Tibial nerve (tissue), 4 donors: Measurements from ENCODE around the gene TESK2. TPM values are rescaled to one million over a fixed set of nuclear protein-coding genes. Genes with fewer than 3 reads are reported as not detected.

Source experiments
- DNase-seq, 2 donors: peaks; one replicate each; pipeline ENCODE4 v3.0.0-alpha.2; 2019; ENCODE audit warnings: low spot score in 2 of 2
- H3K27ac ChIP-seq, 4 donors: fragments of 200-600 bp; sonication (generic) in 3 of 4; one replicate each; pipeline ENCODE4 v1.5.1; 2017 to 2019; ENCODE audit warnings: mild to moderate bottlenecking in 1 of 4
- H3K27me3 ChIP-seq, 2 donors: fragments of 200-600 bp; sonication (generic) in 1 of 2; one replicate each; pipeline versions ENCODE4 v1.5.1 to v1.6.0; 2017 to 2019
- H3K36me3 ChIP-seq, 3 donors: fragments of 200-600 bp; sonication (generic); one replicate each; pipeline ENCODE4 v1.5.1; 2018 to 2019
- H3K4me1 ChIP-seq, 4 donors: fragments of 200-600 bp; sonication (generic) in 3 of 4; one replicate each; pipeline ENCODE4 v1.5.1; 2017 to 2019
- H3K4me3 ChIP-seq, 4 donors: fragments of 200-600 bp; sonication (generic) in 3 of 4; one replicate each; pipeline ENCODE4 v1.5.1; 2017 to 2019; ENCODE audit warnings: mild to moderate bottlenecking in 1 of 4, moderate library complexity in 1 of 4
- H3K9me3 ChIP-seq, 4 donors: fragments of 200-600 bp; sonication (generic) in 3 of 4; one replicate each; pipeline ENCODE4 v1.5.1; 2017 to 2019
- CTCF ChIP-seq, 5 experiments: fragments of 200-600 bp in 3 of 5; fragments of 450-650 bp in 2 of 5; sonication (generic) in 3 of 5; IDR thresholded peaks; one replicate each; pipeline ENCODE4 v1.5.1; 2016 to 2019; ENCODE audit warnings: antibody characterized with exemption in 5 of 5, mild to moderate bottlenecking in 3 of 5, moderate library complexity in 2 of 5
- EP300 ChIP-seq, 2 donors: sonication (generic); formaldehyde crosslinking; IDR thresholded peaks; one replicate each; pipeline ENCODE4 v1.6.1; 2017; ENCODE audit warnings: antibody characterized with exemption in 2 of 2, mild to moderate bottlenecking in 1 of 2
- POLR2A ChIP-seq, 2 donors: fragments of 450-650 bp; IDR thresholded peaks; one replicate each; pipeline ENCODE4 v1.6.1; 2017; ENCODE audit warnings: antibody characterized with exemption in 2 of 2, mild to moderate bottlenecking in 2 of 2, moderate library complexity in 2 of 2
- WGBS, 2 donors: methylation state at CpG; one replicate each; pipeline ENCODE4 v1.1.5; 2018; 5-methylcytosine and 5-hydroxymethylcytosine counted together
- total RNA-seq, 4 donors: library from RNA; depleted of rRNA; stranded (reverse); fragments of >200 nt; gene quantifications; one replicate each; pipeline ENCODE4 v1.1.0, GENCODE V29; 2016

TESK2 gene
- total RNA-seq, 4 donors from 2014 or later: 3.9 to 11.7 (median 8.5) TPM

GRCh38 chr1:45412899-45413298 lies 78.1 kb downstream of the TESK2 start:
- TF ChIP-seq CTCF (IDR thresholded peaks at IDR 0.05) (no peak), POLR2A (IDR thresholded peaks at IDR 0.05) (no peak), EP300 (IDR thresholded peaks at IDR 0.05) (no peak)
- H3K27ac ChIP-seq: no peak overlapping the region
- no peak overlapping the region for H3K4me3 ChIP-seq
- no peaks in the 10 kb centered on the region for H3K4me1 ChIP-seq
- H3K27me3 ChIP-seq: no peaks in the 10 kb centered on the region
- 47 to 56% methylated on average over 2 of the region's 2 CpGs for WGBS, 2 donors
- H3K36me3 ChIP-seq: no peaks in the 10 kb centered on the region
- no peaks in the 10 kb centered on the region for H3K9me3 ChIP-seq
- no peak for DNase-seq

GRCh38 chr1:45411510-45411899 lies 79.5 kb downstream of the TESK2 start:
- Histone ChIP-seq H3K27ac (no peak overlapping the region), H3K4me3 (no peak overlapping the region), H3K36me3 (no peaks in the 10 kb centered on the region), H3K9me3 (no peaks in the 10 kb centered on the region), H3K4me1 (no peaks in the 10 kb centered on the region), H3K27me3 (no peaks in the 10 kb centered on the region)
- 67 to 68% methylated on average over 3 of the region's 3 CpGs for WGBS, 2 donors
- TF ChIP-seq CTCF (IDR thresholded peaks at IDR 0.05) (no peak), POLR2A (IDR thresholded peaks at IDR 0.05) (no peak), EP300 (IDR thresholded peaks at IDR 0.05) (no peak)
- no peak for DNase-seq

GRCh38 chr1:45410850-45411509 lies 80.0 kb downstream of the TESK2 start:
- DNase-seq: no peak
- 87 to 89% methylated on average over 6 of the region's 6 CpGs for WGBS, 2 donors

GRCh38 chr1:45409276-45409675 lies 81.7 kb downstream of the TESK2 start:
- DNase-seq: no peak
- TF ChIP-seq POLR2A (IDR thresholded peaks at IDR 0.05) (no peak), CTCF (IDR thresholded peaks at IDR 0.05) (no peak), EP300 (IDR thresholded peaks at IDR 0.05) (no peak)
- Histone ChIP-seq H3K4me1 (no peaks in the 10 kb centered on the region), H3K9me3 (no peaks in the 10 kb centered on the region), H3K36me3 (no peaks in the 10 kb centered on the region), H3K27ac (no peak overlapping the region), H3K27me3 (no peaks in the 10 kb centered on the region), H3K4me3 (no peak overlapping the region)
- 31 to 33% methylated on average over 1 of the region's 1 CpG for WGBS, 2 donors

More at GRCh38 chr1:45410850-45411509, 80.0 kb downstream of the TESK2 start:
- no peaks in the 10 kb centered on the region for H3K9me3 ChIP-seq
- H3K27ac ChIP-seq: no peak overlapping the region
- no peaks in the 10 kb centered on the region for H3K4me1 ChIP-seq
- no peaks in the 10 kb centered on the region for H3K36me3 ChIP-seq
- H3K4me3 ChIP-seq: no peak overlapping the region
- no peaks in the 10 kb centered on the region for H3K27me3 ChIP-seq
- TF ChIP-seq EP300 (IDR thresholded peaks at IDR 0.05) (no peak), CTCF (IDR thresholded peaks at IDR 0.05) (no peak), POLR2A (IDR thresholded peaks at IDR 0.05) (no peak)

- no peaks in the 10 kb centered on the region for H3K36me3 ChIP-seq
- H3K4me1 ChIP-seq: no peaks in the 10 kb centered on the region
- no peaks in the 10 kb centered on the region for H3K9me3 ChIP-seq
- no peak overlapping the region for H3K4me3 ChIP-seq
- H3K27ac ChIP-seq: no peak overlapping the region
- H3K27me3 ChIP-seq: no peaks in the 10 kb centered on the region
- 78 to 80% methylated on average over 4 of the region's 4 CpGs for WGBS, 2 donors
- TF ChIP-seq CTCF (IDR thresholded peaks at IDR 0.05) (no peak), POLR2A (IDR thresholded peaks at IDR 0.05) (no peak), EP300 (IDR thresholded peaks at IDR 0.05) (no peak)
- no peak for DNase-seq
Observed at GRCh38 chr1:45407629-45408287, 83.2 kb downstream of the TESK2 start.
